HL-60 (cell line): ENCODE data around the gene GPC5.

Source experiments
- DNase-seq, 2 experiments: peaks; one replicate each; pipeline ENCODE4 v3.0.0-alpha.2; 2010 to 2020; ENCODE audit warnings: low read depth in 1 of 2, low spot score in 1 of 2
- H3K27ac ChIP-seq: fragments of 250-450 bp; sonication (Bioruptor Pico); replicated peaks from 2 replicates; pipeline ENCODE4 v1.5.1; 2020; ENCODE audit warnings: mild to moderate bottlenecking, moderate library complexity
- H3K27me3 ChIP-seq: fragments of 250-450 bp; sonication (Bioruptor Pico); 2 replicates; pipeline ENCODE4 v1.5.1; 2021; ENCODE audit warnings: mild to moderate bottlenecking, moderate library complexity; ENCODE audit not compliant: insufficient read depth, poor library complexity, severe bottlenecking
- H3K4me3 ChIP-seq: replicated peaks from 2 replicates; pipeline ENCODE4 v1.5.1; 2011; ENCODE audit warnings: mild to moderate bottlenecking, control low read depth, low read length; ENCODE audit not compliant: insufficient read depth
- GABPA ChIP-seq: IDR thresholded peaks from 2 replicates; pipeline ENCODE4 v1.6.1; 2012; ENCODE audit warnings: low read depth
- POLR2AphosphoS5 ChIP-seq: IDR thresholded peaks from 2 replicates; pipeline ENCODE4 v1.6.1; 2012; ENCODE audit warnings: low read depth
- SPI1 ChIP-seq: IDR thresholded peaks from 2 replicates; pipeline ENCODE4 v1.6.1; 2012; ENCODE audit warnings: low read depth, mild to moderate bottlenecking, borderline replicate concordance
- TF ChIP-seq, protein P1 (sequence below): IDR thresholded peaks from 2 replicates; pipeline ENCODE4 v1.6.1; 2012; ENCODE audit warnings: low read depth; ENCODE audit not compliant: insufficient replicate concordance
- TF ChIP-seq, protein P2 (sequence below): IDR thresholded peaks from one replicate; pipeline ENCODE4 v1.5.1; 2011; ENCODE audit warnings: low read length, control low read depth, inconsistent platforms; ENCODE audit not compliant: insufficient read depth

The GPC5 gene

DNA sequence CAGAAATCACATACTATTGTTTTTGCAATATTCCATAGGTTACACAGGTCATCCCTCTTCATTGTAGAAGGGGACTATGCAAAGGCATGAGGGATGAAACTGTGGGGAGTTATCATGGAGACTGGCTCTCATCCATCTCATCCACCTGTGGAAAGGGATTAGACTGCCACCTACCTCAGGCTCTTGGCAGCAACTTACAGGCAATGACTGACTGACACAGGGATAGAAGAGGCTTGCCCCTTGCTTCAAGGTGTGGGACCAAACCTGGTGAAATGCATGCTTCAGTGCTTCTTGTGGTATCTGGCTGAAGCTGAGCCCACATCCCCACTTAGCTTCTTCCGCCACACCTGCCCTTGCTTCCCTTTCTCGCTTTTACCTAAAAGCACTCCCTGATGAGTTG is 341.3 kb downstream of the GPC5 start:
- Histone ChIP-seq H3K27ac (no peak overlapping the region), H3K4me3 (no peak overlapping the region), H3K27me3 (no peaks in the 10 kb centered on the region)
- TF ChIP-seq GABPA (no peak), POLR2AphosphoS5 (no peak), SPI1 (no peak)
- TF ChIP-seq, protein P1, sequence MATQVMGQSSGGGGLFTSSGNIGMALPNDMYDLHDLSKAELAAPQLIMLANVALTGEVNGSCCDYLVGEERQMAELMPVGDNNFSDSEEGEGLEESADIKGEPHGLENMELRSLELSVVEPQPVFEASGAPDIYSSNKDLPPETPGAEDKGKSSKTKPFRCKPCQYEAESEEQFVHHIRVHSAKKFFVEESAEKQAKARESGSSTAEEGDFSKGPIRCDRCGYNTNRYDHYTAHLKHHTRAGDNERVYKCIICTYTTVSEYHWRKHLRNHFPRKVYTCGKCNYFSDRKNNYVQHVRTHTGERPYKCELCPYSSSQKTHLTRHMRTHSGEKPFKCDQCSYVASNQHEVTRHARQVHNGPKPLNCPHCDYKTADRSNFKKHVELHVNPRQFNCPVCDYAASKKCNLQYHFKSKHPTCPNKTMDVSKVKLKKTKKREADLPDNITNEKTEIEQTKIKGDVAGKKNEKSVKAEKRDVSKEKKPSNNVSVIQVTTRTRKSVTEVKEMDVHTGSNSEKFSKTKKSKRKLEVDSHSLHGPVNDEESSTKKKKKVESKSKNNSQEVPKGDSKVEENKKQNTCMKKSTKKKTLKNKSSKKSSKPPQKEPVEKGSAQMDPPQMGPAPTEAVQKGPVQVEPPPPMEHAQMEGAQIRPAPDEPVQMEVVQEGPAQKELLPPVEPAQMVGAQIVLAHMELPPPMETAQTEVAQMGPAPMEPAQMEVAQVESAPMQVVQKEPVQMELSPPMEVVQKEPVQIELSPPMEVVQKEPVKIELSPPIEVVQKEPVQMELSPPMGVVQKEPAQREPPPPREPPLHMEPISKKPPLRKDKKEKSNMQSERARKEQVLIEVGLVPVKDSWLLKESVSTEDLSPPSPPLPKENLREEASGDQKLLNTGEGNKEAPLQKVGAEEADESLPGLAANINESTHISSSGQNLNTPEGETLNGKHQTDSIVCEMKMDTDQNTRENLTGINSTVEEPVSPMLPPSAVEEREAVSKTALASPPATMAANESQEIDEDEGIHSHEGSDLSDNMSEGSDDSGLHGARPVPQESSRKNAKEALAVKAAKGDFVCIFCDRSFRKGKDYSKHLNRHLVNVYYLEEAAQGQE, result no peak
- TF ChIP-seq, protein P2, sequence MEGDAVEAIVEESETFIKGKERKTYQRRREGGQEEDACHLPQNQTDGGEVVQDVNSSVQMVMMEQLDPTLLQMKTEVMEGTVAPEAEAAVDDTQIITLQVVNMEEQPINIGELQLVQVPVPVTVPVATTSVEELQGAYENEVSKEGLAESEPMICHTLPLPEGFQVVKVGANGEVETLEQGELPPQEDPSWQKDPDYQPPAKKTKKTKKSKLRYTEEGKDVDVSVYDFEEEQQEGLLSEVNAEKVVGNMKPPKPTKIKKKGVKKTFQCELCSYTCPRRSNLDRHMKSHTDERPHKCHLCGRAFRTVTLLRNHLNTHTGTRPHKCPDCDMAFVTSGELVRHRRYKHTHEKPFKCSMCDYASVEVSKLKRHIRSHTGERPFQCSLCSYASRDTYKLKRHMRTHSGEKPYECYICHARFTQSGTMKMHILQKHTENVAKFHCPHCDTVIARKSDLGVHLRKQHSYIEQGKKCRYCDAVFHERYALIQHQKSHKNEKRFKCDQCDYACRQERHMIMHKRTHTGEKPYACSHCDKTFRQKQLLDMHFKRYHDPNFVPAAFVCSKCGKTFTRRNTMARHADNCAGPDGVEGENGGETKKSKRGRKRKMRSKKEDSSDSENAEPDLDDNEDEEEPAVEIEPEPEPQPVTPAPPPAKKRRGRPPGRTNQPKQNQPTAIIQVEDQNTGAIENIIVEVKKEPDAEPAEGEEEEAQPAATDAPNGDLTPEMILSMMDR, result no peak
- DNase-seq, result no peak

DNA sequence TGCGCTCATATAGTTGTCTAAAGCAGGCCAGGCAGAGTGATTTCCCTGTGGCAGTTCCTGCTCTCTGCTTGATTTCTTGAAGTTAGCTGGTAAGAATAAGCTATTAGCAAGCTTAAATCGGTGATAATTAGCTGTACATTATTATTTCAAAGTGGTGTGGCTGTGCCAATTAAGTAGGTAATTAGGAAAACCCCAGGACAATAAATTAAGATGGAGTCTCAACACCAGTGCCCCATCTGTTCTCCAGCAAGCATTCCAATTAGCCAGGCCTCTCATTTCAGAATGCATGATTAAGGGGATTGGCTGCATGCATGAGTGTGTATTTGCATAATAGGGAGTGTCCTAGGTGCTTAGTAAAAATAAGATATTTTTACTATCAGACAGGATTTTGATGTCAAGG is 342.3 kb downstream of the GPC5 start:
- Histone ChIP-seq H3K27me3 (no peaks in the 10 kb centered on the region), H3K4me3 (no peak overlapping the region), H3K27ac (no peak overlapping the region)
- TF ChIP-seq POLR2AphosphoS5, result no peak
- TF ChIP-seq, protein P1, result no peak
- TF ChIP-seq SPI1, result no peak
- TF ChIP-seq, protein P2, result no peak
- no peak for TF ChIP-seq GABPA
- DNase-seq, result no peak

DNA sequence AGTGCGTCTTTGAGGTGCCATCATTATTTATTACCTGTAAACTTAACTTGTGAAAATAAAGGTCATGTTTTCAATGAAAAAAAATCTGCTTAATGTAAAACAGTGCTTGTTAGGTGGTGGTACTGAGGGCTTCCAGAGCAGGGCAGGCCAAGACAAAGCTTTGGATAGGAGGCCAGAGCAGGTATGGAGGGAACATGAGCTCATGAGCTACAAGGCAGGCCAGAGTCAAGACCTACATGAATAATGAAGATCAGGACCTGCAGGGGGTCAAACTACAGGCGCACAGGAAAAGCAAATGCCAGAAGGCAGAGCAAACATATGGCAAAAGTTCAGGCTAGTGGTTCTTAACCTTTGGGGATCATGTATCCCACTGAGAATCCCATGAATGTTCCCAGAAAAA is 343.5 kb downstream of the GPC5 start:
- no peak for DNase-seq

More for the DNA sequence above, 343.5 kb downstream of the GPC5 start:
- no peak overlapping the region for H3K4me3 ChIP-seq
- H3K27me3 ChIP-seq, result no peaks in the 10 kb centered on the region
- no peak overlapping the region for H3K27ac ChIP-seq
- TF ChIP-seq, protein P1, result no peak
- TF ChIP-seq POLR2AphosphoS5 (no peak), SPI1 (no peak), GABPA (no peak)
- TF ChIP-seq, protein P2, result no peak
